HG03025 (cell line): Measurements from ENCODE around the gene THBD.

ENCODE experiments used
- ATAC-seq: cut with Tn5 transposase; IDR thresholded peaks from one replicate; pipeline ENCODE4 v1.9.1; 2021; ENCODE audit warnings: mild to moderate bottlenecking, moderate library complexity; ENCODE audit not compliant: unreplicated experiment, low FRiP score

THBD gene

GRCh38 chr20:23062632-23063031 lies 13.2 kb upstream of the THBD start:
- no peak for ATAC-seq

GRCh38 chr20:23061734-23062561 lies 12.5 kb upstream of the THBD start:
- ATAC-seq = no peak

- ATAC-seq = no peak
Observed at GRCh38 chr20:23061262-23061661, 11.8 kb upstream of the THBD start.

GRCh38 chr20:23060629-23061028 lies 11.2 kb upstream of the THBD start:
- no peak for ATAC-seq

GRCh38 chr20:23059846-23060245 lies 10.4 kb upstream of the THBD start:
- ATAC-seq = no peak

- ATAC-seq = no peak
Observed at GRCh38 chr20:23059001-23059400, 9.5 kb upstream of the THBD start.

- ATAC-seq = no peak
Observed at GRCh38 chr20:23058240-23058639, 8.8 kb upstream of the THBD start.

GRCh38 chr20:23052904-23053303 lies 3.4 kb upstream of the THBD start:
- no peak for ATAC-seq

GRCh38 chr20:23050847-23051627 lies 1.6 kb upstream of the THBD start:
- ATAC-seq = no peak

- no peak for ATAC-seq
Observed at GRCh38 chr20:23050076-23050838, 785 bp upstream of the THBD start.

- ATAC-seq = no peak
Observed at GRCh38 chr20:23048283-23049200, 930 bp downstream of the THBD start.

GRCh38 chr20:23047738-23048214 lies 1.7 kb downstream of the THBD start:
- no peak for ATAC-seq

- ATAC-seq = no peak
Observed at GRCh38 chr20:23047001-23047737, 2.3 kb downstream of the THBD start.

GRCh38 chr20:23046431-23046830 lies 3.0 kb downstream of the THBD start:
- no peak for ATAC-seq

- ATAC-seq = no peak
Observed at GRCh38 chr20:23043376-23043775, 6.1 kb downstream of the THBD start.

- ATAC-seq = no peak
Observed at GRCh38 chr20:23042270-23042669, 7.2 kb downstream of the THBD start.

- ATAC-seq = no peak
Observed at GRCh38 chr20:23039885-23040508, 9.5 kb downstream of the THBD start.

- ATAC-seq = no peak
Observed at GRCh38 chr20:23039136-23039875, 10.2 kb downstream of the THBD start.
